ENCODE data around the gene TRAPPC2L. TPM values are rescaled to one million over a fixed set of nuclear protein-coding genes. Genes with fewer than 3 reads are reported as not detected.
A peak's percentile ranks its signal among the peaks of the same experiment; 100 is the strongest.

Gene TRAPPC2L
- total and polyA plus RNA-seq, 10 of the 15 experiments (the other 5 are each of a cell fraction or from before 2014, with no cell fraction given), result 56.3 to 363 (median 118) TPM

DNA sequence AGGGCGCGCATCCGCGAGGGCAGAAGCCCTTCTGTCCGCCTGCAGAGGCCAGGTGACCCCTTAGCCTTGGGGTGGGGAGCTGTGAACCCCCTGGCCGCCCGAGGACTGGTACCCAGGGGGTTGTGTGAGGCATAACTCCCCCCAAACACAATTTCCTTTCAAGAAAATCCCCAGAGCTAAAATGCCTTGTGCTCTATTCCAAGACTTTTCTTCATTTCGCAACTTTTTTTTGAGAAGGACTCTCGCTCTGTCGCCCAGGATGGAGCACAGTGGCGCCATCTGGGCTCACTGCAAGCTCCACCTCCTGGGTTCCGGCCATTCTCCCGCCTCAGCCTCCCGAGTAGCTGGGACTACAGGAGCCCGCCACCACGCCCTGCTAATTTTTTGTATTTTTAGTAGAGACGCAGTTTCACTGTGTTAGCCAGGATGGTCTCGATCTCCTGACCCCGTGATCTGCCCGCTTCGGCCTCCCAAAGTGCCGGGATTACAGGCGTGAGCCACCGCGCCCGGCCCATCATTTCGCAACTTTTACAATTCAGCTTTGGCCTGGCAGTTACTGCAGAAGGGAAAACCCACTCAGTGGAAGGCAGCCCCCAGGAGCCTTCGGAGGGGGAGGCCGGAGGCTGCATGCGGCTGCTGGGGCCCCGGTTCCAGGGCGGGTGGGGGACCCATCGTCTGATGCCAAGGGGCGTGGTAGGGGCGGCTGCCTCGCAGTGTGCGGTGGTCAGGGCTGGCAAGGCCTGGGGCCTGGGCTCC is 44.2 kb upstream of the TRAPPC2L start:
- Histone ChIP-seq H3K27ac (ENCODE audit: control insufficient read depth, insufficient read depth) (peak overlapping the region; percentile 95), H3K4me3 (peak overlapping the region; percentile 58), H4K20me1 (ENCODE audit: control insufficient read depth, insufficient read depth) (no peaks in the 10 kb centered on the region), H3K4me2 (ENCODE audit: control insufficient read depth, insufficient read depth) (peak overlapping the region; percentile 85), H3K79me2 (ENCODE audit: control insufficient read depth, insufficient read depth, low read length) (peaks cover 26% of the 10 kb centered on the region), H3K4me1 (ENCODE audit: control insufficient read depth, insufficient read depth, low read length) (peaks cover 20% of the 10 kb centered on the region), H3K27me3 (replicated peaks in 1 of 2; ENCODE audit: control insufficient read depth in 2 of 2, insufficient read depth in 2 of 2, low read length in 1 of 2) (no peaks in the 10 kb centered on the region), H3K9ac (ENCODE audit: control insufficient read depth, insufficient read depth, low read length) (peak overlapping the region; percentile 88), H3K36me3 (ENCODE audit: control insufficient read depth in 2 of 2, insufficient read depth in 2 of 2, low read length in 1 of 2) (peaks cover 6 to 20% of the 10 kb centered on the region in 2 experiments; a peak in 3 of 4 replicates), H2AFZ (ENCODE audit: control insufficient read depth, low read depth, low read length) (peak overlapping the region; percentile 86), H3K9me3 (replicated peaks; ENCODE audit: control insufficient read depth, insufficient read depth, low read length) (no peaks in the 10 kb centered on the region)
- DNase-seq (ENCODE audit: low read depth, low spot score) (no peak), ATAC-seq (no peak), FAIRE-seq (no peak)
- ChIA-PET CTCF (interaction anchor here (0.7 to 2.6 kb wide), 11 partner anchors 13 to 402 kb away, joined by 3 to 19 read pairs (median 4); partner anchors contain the start of genes GALNS and TRAPPC2L), RAD21 (ENCODE audit: unreplicated experiment) (interaction anchor here (0.6 to 4.0 kb wide), 9 partner anchors 32 to 887 kb away, joined by 3 to 14 read pairs (median 4); partner anchors contain the start of genes CDH15, GALNS, TRAPPC2L and ZNF778), SMC1A (ENCODE audit: uncharacterized antibody, unreplicated experiment) (interaction anchor here (0.7 to 1.6 kb wide), 4 partner anchors 31 to 354 kb away, joined by 3 to 4 read pairs (median 4); no protein-coding TSS in a partner anchor), POLR2A (interaction anchor here (1.0 to 4.2 kb wide), 6 partner anchors 11 to 128 kb away, joined by 3 to 30 read pairs (median 6); no protein-coding TSS in a partner anchor)
- TF ChIP-seq MLLT1 (IDR thresholded peaks at IDR 0.05), result peak; percentile 75
- TF ChIP-seq, protein P1, sequence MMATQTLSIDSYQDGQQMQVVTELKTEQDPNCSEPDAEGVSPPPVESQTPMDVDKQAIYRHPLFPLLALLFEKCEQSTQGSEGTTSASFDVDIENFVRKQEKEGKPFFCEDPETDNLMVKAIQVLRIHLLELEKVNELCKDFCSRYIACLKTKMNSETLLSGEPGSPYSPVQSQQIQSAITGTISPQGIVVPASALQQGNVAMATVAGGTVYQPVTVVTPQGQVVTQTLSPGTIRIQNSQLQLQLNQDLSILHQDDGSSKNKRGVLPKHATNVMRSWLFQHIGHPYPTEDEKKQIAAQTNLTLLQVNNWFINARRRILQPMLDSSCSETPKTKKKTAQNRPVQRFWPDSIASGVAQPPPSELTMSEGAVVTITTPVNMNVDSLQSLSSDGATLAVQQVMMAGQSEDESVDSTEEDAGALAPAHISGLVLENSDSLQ (IDR thresholded peaks at IDR 0.05), result no peak
- TF ChIP-seq ZNF217 (IDR thresholded peaks at IDR 0.05), result 0 out of 2 replicates have a peak, but pooled peaks have one; percentile 5
- TF ChIP-seq, protein P2, sequence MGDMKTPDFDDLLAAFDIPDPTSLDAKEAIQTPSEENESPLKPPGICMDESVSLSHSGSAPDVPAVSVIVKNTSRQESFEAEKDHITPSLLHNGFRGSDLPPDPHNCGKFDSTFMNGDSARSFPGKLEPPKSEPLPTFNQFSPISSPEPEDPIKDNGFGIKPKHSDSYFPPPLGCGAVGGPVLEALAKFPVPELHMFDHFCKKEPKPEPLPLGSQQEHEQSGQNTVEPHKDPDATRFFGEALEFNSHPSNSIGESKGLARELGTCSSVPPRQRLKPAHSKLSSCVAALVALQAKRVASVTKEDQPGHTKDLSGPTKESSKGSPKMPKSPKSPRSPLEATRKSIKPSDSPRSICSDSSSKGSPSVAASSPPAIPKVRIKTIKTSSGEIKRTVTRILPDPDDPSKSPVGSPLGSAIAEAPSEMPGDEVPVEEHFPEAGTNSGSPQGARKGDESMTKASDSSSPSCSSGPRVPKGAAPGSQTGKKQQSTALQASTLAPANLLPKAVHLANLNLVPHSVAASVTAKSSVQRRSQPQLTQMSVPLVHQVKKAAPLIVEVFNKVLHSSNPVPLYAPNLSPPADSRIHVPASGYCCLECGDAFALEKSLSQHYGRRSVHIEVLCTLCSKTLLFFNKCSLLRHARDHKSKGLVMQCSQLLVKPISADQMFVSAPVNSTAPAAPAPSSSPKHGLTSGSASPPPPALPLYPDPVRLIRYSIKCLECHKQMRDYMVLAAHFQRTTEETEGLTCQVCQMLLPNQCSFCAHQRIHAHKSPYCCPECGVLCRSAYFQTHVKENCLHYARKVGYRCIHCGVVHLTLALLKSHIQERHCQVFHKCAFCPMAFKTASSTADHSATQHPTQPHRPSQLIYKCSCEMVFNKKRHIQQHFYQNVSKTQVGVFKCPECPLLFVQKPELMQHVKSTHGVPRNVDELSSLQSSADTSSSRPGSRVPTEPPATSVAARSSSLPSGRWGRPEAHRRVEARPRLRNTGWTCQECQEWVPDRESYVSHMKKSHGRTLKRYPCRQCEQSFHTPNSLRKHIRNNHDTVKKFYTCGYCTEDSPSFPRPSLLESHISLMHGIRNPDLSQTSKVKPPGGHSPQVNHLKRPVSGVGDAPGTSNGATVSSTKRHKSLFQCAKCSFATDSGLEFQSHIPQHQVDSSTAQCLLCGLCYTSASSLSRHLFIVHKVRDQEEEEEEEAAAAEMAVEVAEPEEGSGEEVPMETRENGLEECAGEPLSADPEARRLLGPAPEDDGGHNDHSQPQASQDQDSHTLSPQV (IDR thresholded peaks at IDR 0.05), result no peak
- TF ChIP-seq ZNF24 (IDR thresholded peaks at IDR 0.05), result 0 out of 2 replicates have a peak, but pooled peaks have one; percentile 1
- 0 out of 2 replicates have a peak, but pooled peaks have one; percentile 22 for TF ChIP-seq DPF2 (IDR thresholded peaks at IDR 0.05)
- TF ChIP-seq IKZF1 (conservative IDR thresholded peaks at IDR 0.05), result 0 out of 2 replicates have a peak, but pooled peaks have one; percentile 6
- no TSS peak for BruUV-seq (replicated peaks)
- intact Hi-C loops (cut with micrococcal nuclease; ENCODE audit: unreplicated experiment) (loop anchor here (5.0 kb wide), 2 partner anchors 45 to 160 kb away; partner anchors contain the start of genes CYBA, GALNS and TRAPPC2L), in situ Hi-C loops (cut with MboI) (no loop called here)
- WGBS (ENCODE audit: insufficient coverage, insufficient replicate concordance, low lambda C conversion rate, missing lambda C conversion rate), result 57% methylated on average over 37 of the region's 37 CpGs

Data from GM12878 (cell line).